HG02970 (cell line): Measurements from ENCODE around the gene INSR.

Source experiments
- ATAC-seq: cut with Tn5 transposase; IDR thresholded peaks from one replicate; pipeline ENCODE4 v1.9.1; 2021; ENCODE audit warnings: mild to moderate bottlenecking, moderate library complexity, moderate number of reproducible peaks; ENCODE audit not compliant: unreplicated experiment, low FRiP score

INSR gene

GRCh38 chr19:7297742-7298141 is 3.5 kb upstream of the INSR start:
- ATAC-seq = no peak

- no peak for ATAC-seq
Measured at GRCh38 chr19:7295912-7296536, 1.8 kb upstream of the INSR start.

- no peak for ATAC-seq
Measured at GRCh38 chr19:7294558-7295212, 471 bp upstream of the INSR start.

GRCh38 chr19:7292950-7293761 is 1.1 kb downstream of the INSR start:
- ATAC-seq = no peak

- no peak for ATAC-seq
Measured at GRCh38 chr19:7292352-7292949, 1.8 kb downstream of the INSR start.

GRCh38 chr19:7288977-7289376 is 5.2 kb downstream of the INSR start:
- ATAC-seq = no peak

GRCh38 chr19:7288131-7288530 is 6.1 kb downstream of the INSR start:
- no peak for ATAC-seq

GRCh38 chr19:7287722-7288121 is 6.5 kb downstream of the INSR start:
- ATAC-seq = no peak

GRCh38 chr19:7280940-7281666 is 13.1 kb downstream of the INSR start:
- no peak for ATAC-seq

- no peak for ATAC-seq
Measured at GRCh38 chr19:7272856-7273578, 21.2 kb downstream of the INSR start.

- ATAC-seq = no peak
Measured at GRCh38 chr19:7268705-7269098, 25.5 kb downstream of the INSR start.

GRCh38 chr19:7267792-7268704 is 26.2 kb downstream of the INSR start:
- ATAC-seq = no peak

- ATAC-seq = no peak
Measured at GRCh38 chr19:7266832-7267231, 27.4 kb downstream of the INSR start.

GRCh38 chr19:7265963-7266362 is 28.3 kb downstream of the INSR start:
- no peak for ATAC-seq

- ATAC-seq = no peak
Measured at GRCh38 chr19:7264858-7265257, 29.4 kb downstream of the INSR start.

GRCh38 chr19:7263521-7263920 is 30.7 kb downstream of the INSR start:
- no peak for ATAC-seq

GRCh38 chr19:7263066-7263465 is 31.1 kb downstream of the INSR start:
- no peak for ATAC-seq

- no peak for ATAC-seq
Measured at GRCh38 chr19:7262470-7262869, 31.7 kb downstream of the INSR start.

- no peak for ATAC-seq
Measured at GRCh38 chr19:7260161-7260560, 34.1 kb downstream of the INSR start.
